GM19023 (cell line): Measurements from ENCODE around the gene PLEKHA8.

Source experiments
- ATAC-seq: cut with Tn5 transposase; IDR thresholded peaks from one replicate; pipeline ENCODE4 v1.9.1; 2021; ENCODE audit warnings: mild to moderate bottlenecking, moderate library complexity; ENCODE audit not compliant: unreplicated experiment

PLEKHA8 gene

GRCh38 chr7:30140456-30140855, 112.2 kb downstream of the PLEKHA8 start:
- ATAC-seq: no peak

GRCh38 chr7:30142710-30143109, 114.5 kb downstream of the PLEKHA8 start:
- ATAC-seq: no peak

DNA sequence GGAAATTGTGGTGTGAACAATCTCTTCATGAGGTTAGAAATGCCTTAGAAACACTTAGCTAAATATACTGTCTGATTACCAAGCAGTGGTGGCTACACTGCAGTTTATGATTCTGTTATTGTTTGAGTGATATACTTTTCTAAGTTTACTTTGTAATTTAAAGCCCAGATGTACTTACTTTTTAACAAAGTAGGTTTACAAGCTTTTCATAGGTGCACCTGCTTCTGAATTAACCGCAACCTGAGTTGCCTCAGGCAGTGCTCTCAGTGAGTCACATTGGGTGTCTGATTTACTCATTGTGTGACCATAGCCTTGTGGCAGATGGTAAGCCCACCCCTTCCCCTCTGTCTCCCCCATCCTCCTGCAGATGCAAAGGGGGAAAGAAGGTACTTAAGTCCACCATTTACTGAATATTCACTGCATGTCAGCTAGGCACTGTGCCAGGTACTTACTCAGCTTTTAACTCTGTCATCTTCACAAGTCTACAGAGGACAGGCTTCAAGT, 115.6 kb downstream of the PLEKHA8 start:
- ATAC-seq: no peak

DNA sequence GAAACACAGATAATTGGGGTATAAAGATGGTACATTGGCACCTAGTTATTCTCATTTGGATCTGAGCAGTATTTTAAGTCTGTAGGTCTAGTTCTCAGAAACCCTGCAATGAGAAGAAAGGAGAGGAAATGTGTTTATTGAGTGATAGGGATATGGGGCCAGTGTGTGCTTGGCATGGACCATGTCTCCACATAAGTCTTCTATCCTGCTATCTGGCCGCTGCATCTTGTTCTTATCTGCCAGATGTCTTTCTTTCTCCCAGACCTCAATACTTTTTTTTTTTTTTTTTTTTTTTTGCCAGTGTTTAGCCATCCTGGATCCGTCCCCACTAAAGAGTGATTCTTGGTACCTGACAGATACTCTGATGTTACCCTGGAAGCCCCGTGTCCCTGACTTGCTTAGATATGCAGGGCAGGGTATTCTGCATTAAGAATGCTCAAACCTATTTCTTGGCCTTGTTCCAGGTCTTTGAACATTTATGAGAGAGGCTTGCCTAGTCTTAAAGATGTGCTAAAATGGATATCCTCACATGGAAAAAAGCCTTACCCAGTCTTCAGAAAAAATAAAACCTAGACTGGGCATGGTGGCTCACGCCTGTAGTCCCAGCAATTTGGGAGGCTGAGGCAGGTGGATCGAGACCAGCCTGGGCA, 116.6 kb downstream of the PLEKHA8 start:
- no peak for ATAC-seq

DNA sequence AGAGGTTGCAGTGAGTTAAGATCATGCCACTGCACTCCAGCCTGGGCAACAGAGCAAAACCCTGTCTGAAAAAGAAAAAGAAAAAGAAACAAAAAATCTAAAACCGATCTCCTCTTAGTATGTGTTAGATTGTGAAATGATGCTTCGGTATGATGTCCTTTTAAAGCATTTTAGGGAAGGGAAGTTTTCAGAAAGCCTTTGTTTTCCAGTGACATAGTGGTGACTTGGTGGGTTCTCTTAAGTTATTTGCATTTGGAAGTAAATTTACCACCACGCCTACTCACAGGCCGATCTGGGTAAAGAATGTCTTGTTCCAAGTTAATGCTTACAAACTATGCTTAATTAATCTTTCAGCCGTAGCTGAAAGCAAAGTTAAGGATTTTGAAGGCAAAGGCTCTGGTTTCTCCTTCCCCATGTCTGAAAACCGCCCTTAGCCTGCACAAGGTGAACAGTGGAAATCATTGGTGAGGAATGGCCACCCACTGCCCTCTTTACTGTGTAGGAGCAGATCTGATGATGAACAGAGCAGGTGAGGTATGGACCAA, 117.3 kb downstream of the PLEKHA8 start:
- ATAC-seq: no peak

- no peak for ATAC-seq
Measured at GRCh38 chr7:30146127-30146612, 118.0 kb downstream of the PLEKHA8 start.

DNA sequence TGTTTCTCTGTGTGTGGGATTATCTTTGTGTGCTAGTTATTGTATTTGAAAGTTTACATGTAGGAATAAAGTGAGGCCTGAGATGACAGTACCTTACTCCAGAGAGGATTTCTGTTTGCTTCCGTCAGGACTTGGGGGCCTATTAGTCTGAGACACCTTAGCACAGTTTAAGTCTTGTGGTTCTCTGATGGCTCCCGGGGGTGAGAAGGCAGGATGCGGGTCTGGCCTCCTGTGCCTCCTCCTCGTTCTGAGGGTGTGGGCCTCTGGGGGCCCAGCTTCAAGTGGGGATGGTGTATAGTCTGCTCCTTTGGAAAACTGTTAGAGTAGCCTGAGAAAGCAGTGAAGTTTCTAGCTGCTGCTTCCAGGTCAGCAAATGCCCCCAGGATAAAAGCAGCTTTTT, 119.0 kb downstream of the PLEKHA8 start:
- ATAC-seq: no peak

DNA sequence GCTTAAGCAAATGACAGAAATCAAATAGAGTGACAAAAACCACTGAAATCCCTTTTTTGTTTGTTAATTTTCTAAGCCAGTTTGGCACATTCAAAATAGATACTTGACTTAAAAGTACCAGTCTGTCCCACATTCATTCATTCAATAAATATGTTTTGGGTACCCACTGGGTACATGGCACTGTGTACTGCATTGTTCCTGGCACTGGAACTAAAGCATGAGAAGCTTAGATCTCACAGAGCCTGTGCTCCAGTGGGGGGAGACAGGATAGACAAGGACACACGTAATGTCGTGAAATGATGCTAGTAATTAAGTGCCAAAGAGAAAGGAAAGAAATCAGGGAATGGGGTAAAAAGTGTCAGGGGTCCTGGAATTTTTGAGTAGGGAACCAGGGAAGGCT, 119.6 kb downstream of the PLEKHA8 start:
- ATAC-seq: no peak

- no peak for ATAC-seq
Measured at GRCh38 chr7:30148426-30148825, 120.2 kb downstream of the PLEKHA8 start.

- no peak for ATAC-seq
Measured at GRCh38 chr7:30148951-30149459, 120.8 kb downstream of the PLEKHA8 start.

DNA sequence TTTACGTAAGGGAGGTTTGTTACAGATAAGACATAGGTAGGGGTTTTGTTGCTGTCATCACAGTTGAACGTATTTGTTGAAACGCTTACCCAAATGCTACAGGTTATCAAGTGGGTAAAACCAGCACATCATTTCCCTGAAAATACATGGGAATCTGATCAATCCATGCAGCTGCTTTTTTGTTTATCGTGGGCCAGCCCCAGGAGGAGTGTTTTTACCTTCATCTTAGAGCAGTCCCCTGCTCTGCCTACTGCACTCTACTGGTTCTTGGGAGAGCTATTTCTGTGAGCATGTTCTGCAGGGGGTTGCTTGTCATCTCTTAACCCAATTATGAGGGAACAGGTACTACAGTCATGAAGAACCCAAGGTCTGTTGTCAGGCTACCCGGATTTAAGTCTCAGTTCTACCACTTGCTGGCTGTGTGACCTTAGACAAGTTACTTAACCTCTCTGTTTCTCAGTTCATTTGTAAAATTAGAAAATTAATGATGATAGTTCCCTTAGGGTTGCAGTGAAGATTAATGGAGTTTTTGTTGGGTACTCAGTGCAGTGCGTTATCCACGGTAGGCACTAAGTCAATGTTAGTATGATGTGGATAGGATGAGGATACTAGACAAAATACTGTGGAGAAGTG, 121.5 kb downstream of the PLEKHA8 start:
- ATAC-seq: no peak

DNA sequence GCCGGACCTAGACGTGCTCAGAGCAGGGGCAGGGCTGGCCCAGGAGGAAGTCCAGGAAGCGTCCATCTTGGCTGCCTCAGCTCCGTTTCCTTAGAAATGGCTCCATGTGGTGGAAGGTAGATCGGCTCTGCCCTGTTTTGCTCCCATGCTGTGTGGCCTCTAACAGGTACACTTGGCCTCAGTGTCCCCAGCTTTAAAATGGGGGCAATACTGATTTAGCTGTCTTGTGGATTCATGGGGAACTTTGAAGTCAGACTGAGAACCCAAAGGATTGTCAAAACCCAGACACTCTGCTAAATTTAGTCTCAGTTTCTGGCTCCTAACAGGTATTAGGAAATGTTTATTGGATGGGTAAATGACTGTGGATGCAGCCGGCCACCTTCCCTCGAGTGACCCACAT, 122.5 kb downstream of the PLEKHA8 start:
- no peak for ATAC-seq

- no peak for ATAC-seq
Measured at GRCh38 chr7:30154111-30154587, 125.9 kb downstream of the PLEKHA8 start.

- ATAC-seq: no peak
Measured at GRCh38 chr7:30155481-30155880, 127.3 kb downstream of the PLEKHA8 start.

- ATAC-seq: no peak
Measured at GRCh38 chr7:30157204-30157603, 129.0 kb downstream of the PLEKHA8 start.

DNA sequence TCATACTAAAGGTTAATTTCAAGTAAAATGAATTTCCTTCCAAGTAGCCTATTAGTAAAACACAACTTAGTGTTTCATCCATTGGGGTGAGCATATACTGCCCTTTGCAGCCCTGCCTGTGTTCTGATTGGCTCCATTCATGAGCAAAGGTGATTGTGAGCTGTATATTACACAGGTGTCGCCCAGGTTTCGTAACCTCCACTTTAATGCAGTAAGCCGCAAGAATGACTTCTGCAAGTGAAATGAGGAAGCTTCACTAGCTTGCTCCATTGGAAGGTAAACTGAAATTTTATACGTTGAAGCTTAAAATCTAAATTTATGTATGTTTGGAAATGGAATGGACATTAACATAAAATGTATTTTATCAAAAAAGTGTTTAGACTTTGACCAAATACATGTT, 131.0 kb downstream of the PLEKHA8 start:
- no peak for ATAC-seq

DNA sequence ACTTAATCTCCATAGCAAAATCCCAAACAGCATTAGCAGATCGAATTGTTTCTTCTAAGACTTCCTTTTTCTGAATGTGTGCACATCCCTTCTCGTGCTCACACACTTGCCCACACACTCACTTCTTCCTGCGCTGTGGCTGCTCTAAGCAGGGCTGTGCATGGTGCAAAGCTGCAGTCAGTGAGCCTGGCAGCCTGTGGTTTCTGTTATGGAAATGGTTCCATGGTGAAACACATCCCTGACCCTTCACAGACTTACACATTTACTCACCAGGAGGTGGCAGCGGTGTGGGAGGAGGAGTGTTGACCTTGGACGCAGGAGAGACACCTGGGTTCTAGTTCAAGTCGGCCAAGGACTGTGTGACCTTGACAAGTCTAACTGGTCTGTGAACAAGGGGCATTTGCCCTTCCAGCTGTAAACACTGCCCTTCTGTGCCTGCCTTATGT, 131.5 kb downstream of the PLEKHA8 start:
- no peak for ATAC-seq

DNA sequence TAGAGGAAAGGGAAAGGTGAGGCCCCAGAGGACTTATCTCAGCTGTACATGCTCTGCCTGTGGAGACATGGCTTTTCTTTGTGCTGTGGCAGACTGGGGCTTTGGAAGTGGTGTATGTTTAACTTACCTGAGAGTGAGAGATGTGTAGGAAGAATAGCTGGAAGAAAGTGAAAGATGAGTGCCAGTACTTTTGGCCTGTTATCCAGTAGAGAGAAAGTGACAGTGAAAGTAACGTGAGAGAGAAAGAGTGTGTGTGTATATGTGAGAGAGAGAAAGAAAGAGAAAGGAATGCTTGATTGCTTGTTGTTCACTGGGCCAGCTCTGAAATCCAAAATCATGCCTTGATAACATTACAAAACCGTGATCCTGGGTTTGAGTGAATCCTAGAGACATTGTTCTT, 132.1 kb downstream of the PLEKHA8 start:
- no peak for ATAC-seq

- no peak for ATAC-seq
Measured at GRCh38 chr7:30162133-30162532, 133.9 kb downstream of the PLEKHA8 start.

- no peak for ATAC-seq
Measured at GRCh38 chr7:30162622-30163124, 134.5 kb downstream of the PLEKHA8 start.

- ATAC-seq: no peak
Measured at GRCh38 chr7:30163231-30163894, 135.2 kb downstream of the PLEKHA8 start.
